GM23338 (cell line): ENCODE results near the gene PTPRN2. TPM values are rescaled to one million over a fixed set of nuclear protein-coding genes. Genes with fewer than 3 reads are reported as not detected.

Experiments
- ATAC-seq: fragments of 200-7000 bp; cut with Tn5 transposase; 3 replicates; pipeline ENCODE4 v1.9.1; 2020
- DNase-seq: peaks from one replicate; pipeline ENCODE4 v3.0.0-alpha.2; 2015; ENCODE audit warnings: low spot score
- H2AFZ ChIP-seq: fragments of 200-600 bp; sonication (generic); 2 replicates; pipeline ENCODE4 v1.8.0; 2016; ENCODE audit warnings: antibody characterized with exemption, mild to moderate bottlenecking, moderate library complexity
- H3F3A ChIP-seq: fragments of 200-600 bp; sonication (generic); replicated peaks from 2 replicates; pipeline ENCODE4 v1.8.0; 2017; ENCODE audit warnings: antibody characterized with exemption, mixed run types, low read depth
- H3K27ac ChIP-seq: fragments of 200-600 bp; sonication (generic); 2 replicates; pipeline ENCODE4 v1.6.1; 2016; ENCODE audit warnings: low read depth
- H3K27me3 ChIP-seq: fragments of 200-600 bp; sonication (generic); 2 replicates; pipeline ENCODE4 v1.8.0; 2016; ENCODE audit warnings: mild to moderate bottlenecking, mixed run types, moderate library complexity; ENCODE audit not compliant: insufficient read depth
- H3K36me3 ChIP-seq: fragments of 200-600 bp; sonication (generic); 2 replicates; pipeline ENCODE4 v1.8.0; 2016; ENCODE audit warnings: mild to moderate bottlenecking; ENCODE audit not compliant: insufficient read depth
- H3K4me1 ChIP-seq: fragments of 200-600 bp; sonication (generic); 2 replicates; pipeline ENCODE4 v1.8.0; 2016; ENCODE audit warnings: mild to moderate bottlenecking, moderate library complexity; ENCODE audit not compliant: insufficient read depth
- H3K4me2 ChIP-seq: fragments of 200-600 bp; sonication (generic); 2 replicates; pipeline ENCODE4 v1.7.1; 2017; ENCODE audit warnings: mixed run types
- H3K4me3 ChIP-seq: fragments of 200-600 bp; sonication (generic); 2 replicates; pipeline ENCODE4 v1.6.1; 2016; ENCODE audit warnings: mixed run types
- H3K79me2 ChIP-seq: fragments of 200-600 bp; sonication (generic); replicated peaks from 2 replicates; pipeline ENCODE4 v1.8.0; 2017; ENCODE audit warnings: mild to moderate bottlenecking; ENCODE audit not compliant: insufficient read depth
- H3K9me2 ChIP-seq: fragments of 200-600 bp; sonication (generic); 2 replicates; pipeline ENCODE4 v1.8.0; 2017; ENCODE audit not compliant: insufficient read depth
- H4K20me1 ChIP-seq: fragments of 200-600 bp; sonication (generic); replicated peaks from 2 replicates; pipeline ENCODE4 v1.8.0; 2017; ENCODE audit warnings: mild to moderate bottlenecking; ENCODE audit not compliant: insufficient read depth
- H3K27ac Mint-ChIP-seq: 2 replicates; pipeline ENCODE4 v1.8.0; 2020; ENCODE audit warnings: inconsistent platforms, mild to moderate bottlenecking, moderate library complexity, mixed read lengths
- H3K27me3 Mint-ChIP-seq: 3 replicates; pipeline ENCODE4 v1.8.0; 2022; ENCODE audit warnings: low read depth, mild to moderate bottlenecking, moderate library complexity, mixed read lengths, inconsistent platforms; ENCODE audit not compliant: insufficient read depth, poor library complexity
- H3K36me3 Mint-ChIP-seq: 3 replicates; pipeline ENCODE4 v1.8.0; 2021; ENCODE audit warnings: low read depth, mild to moderate bottlenecking, inconsistent platforms, moderate library complexity, mixed read lengths
- H3K4me1 Mint-ChIP-seq: 3 replicates; pipeline ENCODE4 v1.8.0; 2020; ENCODE audit warnings: mild to moderate bottlenecking, inconsistent platforms, mixed read lengths
- H3K4me3 Mint-ChIP-seq: 3 replicates; pipeline ENCODE4 v1.8.0; 2021; ENCODE audit warnings: moderate library complexity, mild to moderate bottlenecking, inconsistent platforms, mixed read lengths
- H3K9me3 Mint-ChIP-seq: 3 replicates; pipeline ENCODE4 v1.8.0; 2020; ENCODE audit warnings: moderate library complexity, mild to moderate bottlenecking, inconsistent platforms, mixed read lengths
- CREB1 ChIP-seq: fragments of 250-450 bp; sonication (Bioruptor Pico); IDR thresholded peaks from 2 replicates; pipeline ENCODE4 v1.5.0; 2020; ENCODE audit warnings: low read depth, mild to moderate bottlenecking, moderate library complexity
- EZH2phosphoT487 ChIP-seq: fragments of 200-600 bp; sonication (generic); IDR thresholded peaks from one replicate; pipeline ENCODE4 v1.8.1; 2018; ENCODE audit warnings: antibody characterized with exemption; ENCODE audit not compliant: unreplicated experiment
- JUNB ChIP-seq: IDR thresholded peaks from one replicate; pipeline ENCODE4 v1.6.1; 2016; ENCODE audit warnings: antibody characterized with exemption; ENCODE audit not compliant: unreplicated experiment
- POLR2AphosphoS5 ChIP-seq: IDR thresholded peaks from 2 replicates; pipeline ENCODE4 v1.6.1; 2016; ENCODE audit warnings: antibody characterized with exemption, low read depth
- REST ChIP-seq: IDR thresholded peaks from one replicate; pipeline ENCODE4 v1.6.1; 2018; ENCODE audit warnings: antibody characterized with exemption; ENCODE audit not compliant: unreplicated experiment
- ZNF462 ChIP-seq: fragments of 250-450 bp; sonication (Bioruptor Pico); IDR thresholded peaks from 2 replicates; pipeline ENCODE4 v1.5.0; 2020; ENCODE audit warnings: mild to moderate bottlenecking, moderate library complexity
- polyA plus RNA-seq: library from polyadenylated mRNA; unstranded; fragments of >200 nt; fragmentation: Nextera tagmentation; extraction: Ambion mirVana; gene quantifications from 2 replicates; pipeline ENCODE4 v1.2.1, GENCODE V29; 2016
- total RNA-seq: library from RNA; depleted of rRNA; stranded (reverse); fragments of >200 nt; shearing (Covaris generic); gene quantifications from 2 replicates; pipeline ENCODE4 v1.2.3, GENCODE V29; 2014

Gene PTPRN2
- total and polyA plus RNA-seq, 2 experiments from 2014 or later: 0.87 to 4.0 TPM

GRCh38 chr7:158283016-158283974 lies 304.3 kb downstream of the PTPRN2 start (continued):
- TF ChIP-seq REST: no peak

GRCh38 chr7:158282461-158283001 lies 305.1 kb downstream of the PTPRN2 start:
- Histone ChIP-seq H3K36me3 (no peaks in the 10 kb centered on the region), H3K9me2 (no peaks in the 10 kb centered on the region), H3K4me1 (no peaks in the 10 kb centered on the region), H2AFZ (no peak overlapping the region), H4K20me1 (no peaks in the 10 kb centered on the region), H3K4me2 (no peak overlapping the region), H3F3A (no peaks in the 10 kb centered on the region), H3K79me2 (no peaks in the 10 kb centered on the region), H3K27me3 (no peaks in the 10 kb centered on the region), H3K27ac (no peak overlapping the region), H3K4me3 (no peak overlapping the region)
- no peak for DNase-seq
- Mint-ChIP-seq H3K27me3 (peaks cover 5% of the 10 kb centered on the region), H3K27ac (no peak overlapping the region), H3K36me3 (peaks cover 48% of the 10 kb centered on the region), H3K9me3 (peaks cover 100% of the 10 kb centered on the region), H3K4me3 (no peak overlapping the region), H3K4me1 (no peaks in the 10 kb centered on the region)
- ATAC-seq: no peak
- TF ChIP-seq EZH2phosphoT487: no peak
- TF ChIP-seq JUNB: no peak
- no peak for TF ChIP-seq ZNF462 (CRISPR knock-in tag)
- no peak for TF ChIP-seq POLR2AphosphoS5
- no peak for TF ChIP-seq CREB1 (CRISPR knock-in tag)
